ENCODE results near the gene RELT.

DNA sequence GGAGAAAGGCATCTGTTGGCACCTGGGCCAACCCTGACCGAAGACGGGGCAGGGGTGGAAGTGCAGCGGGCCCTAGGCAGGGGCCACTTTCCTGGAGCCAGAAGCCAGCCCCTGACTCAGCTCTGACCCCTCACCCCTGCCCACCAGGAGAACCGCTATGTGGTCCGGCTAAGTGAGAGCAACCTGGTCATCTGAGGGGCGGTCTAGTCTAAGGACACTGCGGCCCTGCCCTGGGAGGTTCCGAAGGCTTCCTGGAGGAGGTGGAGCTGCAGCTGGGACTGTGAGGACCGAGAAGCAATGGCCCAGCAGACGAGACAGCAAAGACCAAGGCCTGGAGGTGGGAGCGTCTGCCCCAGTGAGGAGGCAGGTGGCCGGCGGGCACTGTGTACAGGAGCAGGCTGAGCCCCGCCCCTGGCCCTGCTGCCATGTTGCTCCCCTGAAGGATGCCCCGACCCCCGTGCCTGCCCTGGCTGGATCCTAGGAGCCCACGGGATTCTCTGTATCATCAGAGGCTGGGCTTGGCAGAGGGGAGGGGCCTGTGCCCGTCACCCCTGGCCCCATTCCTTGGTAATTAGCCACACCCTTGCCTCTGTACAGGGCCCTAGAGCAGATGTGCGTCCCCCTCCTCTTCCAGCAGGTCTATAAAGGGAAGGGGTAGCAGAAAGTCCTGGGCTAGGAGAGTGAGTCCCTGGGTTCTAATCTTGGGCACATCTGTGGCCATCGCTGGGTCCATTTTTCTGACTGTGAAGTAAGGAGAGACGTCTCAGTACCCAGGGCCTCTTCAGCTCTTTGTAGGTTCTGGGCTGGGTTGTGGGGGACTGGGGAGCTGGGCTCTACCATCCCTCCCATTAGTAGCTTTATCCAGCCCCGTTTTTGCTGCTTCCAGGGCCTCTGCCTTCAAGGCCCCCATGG is 19.4 kb downstream of the RELT start:
- TF ChIP-seq CTCF (IDR thresholded peaks at IDR 0.05) (no peak), EZH2 (IDR thresholded peaks at IDR 0.05; ENCODE audit: borderline replicate concordance, insufficient read depth, low read depth, low read length, poor library complexity, severe bottlenecking) (no peak)
